ENCODE results near the gene SHC4. TPM values are rescaled to one million over a fixed set of nuclear protein-coding genes. Genes with fewer than 3 reads are reported as not detected.
A peak's percentile ranks its signal among the peaks of the same experiment; 100 is the strongest.

SHC4 gene, protein sequence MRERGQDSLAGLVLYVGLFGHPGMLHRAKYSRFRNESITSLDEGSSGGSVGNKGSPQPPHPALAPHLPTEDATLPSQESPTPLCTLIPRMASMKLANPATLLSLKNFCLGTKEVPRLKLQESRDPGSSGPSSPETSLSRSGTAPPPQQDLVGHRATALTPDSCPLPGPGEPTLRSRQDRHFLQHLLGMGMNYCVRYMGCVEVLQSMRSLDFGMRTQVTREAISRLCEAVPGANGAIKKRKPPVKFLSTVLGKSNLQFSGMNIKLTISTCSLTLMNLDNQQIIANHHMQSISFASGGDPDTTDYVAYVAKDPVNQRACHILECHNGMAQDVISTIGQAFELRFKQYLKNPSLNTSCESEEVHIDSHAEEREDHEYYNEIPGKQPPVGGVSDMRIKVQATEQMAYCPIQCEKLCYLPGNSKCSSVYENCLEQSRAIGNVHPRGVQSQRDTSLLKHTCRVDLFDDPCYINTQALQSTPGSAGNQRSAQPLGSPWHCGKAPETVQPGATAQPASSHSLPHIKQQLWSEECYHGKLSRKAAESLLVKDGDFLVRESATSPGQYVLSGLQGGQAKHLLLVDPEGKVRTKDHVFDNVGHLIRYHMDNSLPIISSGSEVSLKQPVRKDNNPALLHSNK
- total RNA-seq = 1 to 10 TPM; 2.1 to 4.6 (median 2.6) TPM
- under 1 TPM in 2 of 3 donors, not detected in 1; under 0.01 to 0.64 TPM for polyA plus RNA-seq

- peak; percentile 87 for DNase-seq
- WGBS, 2 donors = 0 to 1% methylated on average over 16 of the region's 16 CpGs
- peak within 1 kb of the TSS; percentile 9 to 50 (median 36) for H3K27ac ChIP-seq
- TF ChIP-seq POLR2A (IDR thresholded peaks at IDR 0.05) (no peak), CTCF (IDR thresholded peaks at IDR 0.05) (peak in 1 of 4 experiments; percentile 18), POLR2AphosphoS5 (IDR thresholded peaks at IDR 0.05) (peak in 3 of 4 donors; percentile 9 to 32 (median 18))
- peaks cover 0 to 23% (median 20%) of the 10 kb centered on the region in 4 donors for H3K4me1 ChIP-seq
- H3K9me3 ChIP-seq = no peaks in the 10 kb centered on the region
- peak within 1 kb of the TSS; percentile 33 to 56 (median 52) for H3K4me3 ChIP-seq
- H3K36me3 ChIP-seq = no peaks in the 10 kb centered on the region
- H3K27me3 ChIP-seq = no peaks in the 10 kb centered on the region
- intact Hi-C loops (cut with DNase I) = loop anchor here (5.0 kb wide), 2 partner anchors 86 to 101 kb away; partner anchors contain the start of gene EID1
Measured at GRCh38 chr15:48963524-48964113, at the start of gene SHC4. TSS of gene SHC4 (minus strand) at chr15:48963919. CDS start at chr15:48963015, 904 bp downstream.

DNA sequence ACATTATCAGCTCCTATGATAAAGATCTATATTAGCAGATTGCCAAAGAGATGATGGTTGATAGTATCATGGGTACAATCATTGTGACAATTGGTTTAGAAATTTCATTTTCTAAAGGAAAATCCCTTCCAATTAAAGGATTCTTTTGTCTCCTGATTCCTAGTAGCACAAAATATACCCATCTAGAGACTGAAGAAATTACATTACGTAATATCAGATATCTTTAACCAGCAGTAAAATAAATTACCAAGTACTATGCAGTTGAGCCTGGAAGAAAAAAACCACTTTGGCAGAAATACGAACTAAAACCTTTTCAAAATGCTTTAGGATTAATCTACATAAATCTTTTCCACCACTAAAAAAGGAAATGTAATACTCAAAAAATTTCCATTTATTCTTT, 35.6 kb upstream of the SHC4 start:
- TF ChIP-seq CTCF (IDR thresholded peaks at IDR 0.05) (no peak), POLR2A (IDR thresholded peaks at IDR 0.05) (no peak)
- peaks cover 4 to 68% (median 19%) of the 10 kb centered on the region in 4 donors for H3K36me3 ChIP-seq
- H3K27ac ChIP-seq = no peak overlapping the region
- intact Hi-C loops (cut with DNase I) = no loop called here
- WGBS, 2 donors = 92 to 96% methylated on average over 2 of the region's 2 CpGs
- no peak overlapping the region for H3K4me3 ChIP-seq
- no peak for DNase-seq
- H3K9me3 ChIP-seq = no peaks in the 10 kb centered on the region
- no peaks in the 10 kb centered on the region for H3K4me1 ChIP-seq
- H3K27me3 ChIP-seq = no peaks in the 10 kb centered on the region

GRCh38 chr15:48996276-48996675, 32.6 kb upstream of the SHC4 start:
- H3K9me3 ChIP-seq = no peaks in the 10 kb centered on the region
- H3K36me3 ChIP-seq = peaks cover 12 to 97% (median 29%) of the 10 kb centered on the region in 4 donors
- H3K4me3 ChIP-seq = no peak overlapping the region
- no peak for DNase-seq
- no peak overlapping the region for H3K27ac ChIP-seq
- H3K4me1 ChIP-seq = no peaks in the 10 kb centered on the region
- WGBS, 2 donors = 96 to 97% methylated on average over 2 of the region's 2 CpGs
- H3K27me3 ChIP-seq = no peaks in the 10 kb centered on the region
- intact Hi-C loops (cut with DNase I) = no loop called here
- TF ChIP-seq CTCF (IDR thresholded peaks at IDR 0.05) (no peak), POLR2AphosphoS5 (IDR thresholded peaks at IDR 0.05) (no peak), POLR2A (IDR thresholded peaks at IDR 0.05) (no peak), EP300 (IDR thresholded peaks at IDR 0.05) (no peak)

GRCh38 chr15:48993380-48993779, 29.7 kb upstream of the SHC4 start:
- peaks cover 12 to 88% (median 24%) of the 10 kb centered on the region in 4 donors for H3K36me3 ChIP-seq
- no peaks in the 10 kb centered on the region for H3K9me3 ChIP-seq
- H3K4me3 ChIP-seq = no peak overlapping the region
- no peak for DNase-seq
- no peak overlapping the region for H3K27ac ChIP-seq
- no peaks in the 10 kb centered on the region for H3K4me1 ChIP-seq
- TF ChIP-seq CTCF (IDR thresholded peaks at IDR 0.05) (no peak), POLR2AphosphoS5 (IDR thresholded peaks at IDR 0.05) (no peak), EP300 (IDR thresholded peaks at IDR 0.05) (no peak), POLR2A (IDR thresholded peaks at IDR 0.05) (no peak)
- intact Hi-C loops (cut with DNase I) = no loop called here
- no peaks in the 10 kb centered on the region for H3K27me3 ChIP-seq
